Measurements from ENCODE around the gene SULT1C4. TPM values are rescaled to one million over a fixed set of nuclear protein-coding genes. Genes with fewer than 3 reads are reported as not detected.

SULT1C4 gene
- total RNA-seq, 1 experiment from 2014 or later: 5.1 TPM

Other genes with a start within 250 kb of the SULT1C4 start
- not detected in 2 replicates for gene SULT1C3, start 138.0 kb upstream of the SULT1C4 start, total RNA-seq (2014; rRNA removed; shearing (Covaris generic); ENCODE audit: low replicate concordance)
- gene SULT1C2, start 89.1 kb upstream of the SULT1C4 start, total RNA-seq (2014; rRNA removed; shearing (Covaris generic); ENCODE audit: low replicate concordance): 41.4 and 42.8 TPM in 2 replicates
- 12.0 and 18.0 TPM in 2 replicates for gene GCC2, start 71.3 kb downstream of the SULT1C4 start, total RNA-seq (2014; rRNA removed; shearing (Covaris generic); ENCODE audit: low replicate concordance)
- gene LIMS1, start 156.5 kb downstream of the SULT1C4 start, total RNA-seq (2014; rRNA removed; shearing (Covaris generic); ENCODE audit: low replicate concordance): 156 and 173 TPM in 2 replicates

All from Caki2 (cell line).